GM21423 (cell line): Measurements from ENCODE around the gene PYM1.
A peak's percentile ranks its signal among the peaks of the same experiment; 100 is the strongest.

Experiments used
- ATAC-seq: cut with Tn5 transposase; IDR thresholded peaks from one replicate; pipeline ENCODE4 v1.9.1; 2021; ENCODE audit warnings: mild to moderate bottlenecking, moderate library complexity; ENCODE audit not compliant: unreplicated experiment

PYM1 gene

DNA sequence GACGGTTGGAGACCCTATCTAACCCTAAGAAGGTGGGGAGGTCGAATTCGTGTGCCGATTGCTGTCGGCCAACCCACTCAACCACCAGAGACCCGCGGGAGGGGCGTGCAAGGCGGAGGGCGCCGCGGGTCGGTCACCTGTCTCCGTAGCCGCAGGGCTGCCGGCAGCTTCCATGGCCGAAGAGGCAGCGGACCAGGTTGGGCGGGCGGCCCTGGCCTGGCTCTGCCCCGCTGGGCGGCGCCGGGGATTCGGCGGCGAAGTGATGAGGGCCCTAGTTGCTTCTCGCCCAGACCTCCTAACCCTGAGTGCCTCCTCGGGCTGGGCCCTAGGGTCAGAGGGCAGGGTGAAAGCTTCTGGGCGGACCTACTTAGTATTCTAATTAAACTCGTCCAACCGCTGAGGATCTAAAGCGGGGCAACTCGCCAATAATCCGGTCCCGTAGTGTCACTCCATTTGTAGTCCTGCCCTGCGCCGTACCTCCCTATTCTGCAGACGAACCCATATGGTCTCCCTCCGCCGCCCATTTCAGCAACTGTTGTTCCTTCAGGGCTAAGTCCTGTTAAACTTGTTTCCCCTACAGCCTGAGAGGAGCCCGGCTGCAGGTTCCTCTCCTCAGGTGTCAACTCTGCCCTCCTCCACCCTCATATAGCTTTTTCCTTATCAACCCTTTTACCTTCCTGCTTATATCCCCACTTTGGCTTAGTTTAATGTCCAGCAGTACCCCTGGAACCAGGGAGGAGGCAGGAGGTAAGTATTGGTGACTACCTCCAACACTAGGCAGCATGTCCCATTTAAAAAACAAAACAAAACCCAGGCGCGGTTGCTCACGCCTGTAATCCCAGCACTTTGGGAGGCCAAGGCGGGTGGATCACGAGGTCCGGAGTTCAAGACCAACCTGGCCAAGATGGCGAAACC is at the start of gene PYM1:
TSS of gene PYM1 (minus strand) at position 307 of the 915 bp plus-strand sequence. CDS start at position 174, 133 bp downstream.
- peak; percentile 30 for ATAC-seq

DNA sequence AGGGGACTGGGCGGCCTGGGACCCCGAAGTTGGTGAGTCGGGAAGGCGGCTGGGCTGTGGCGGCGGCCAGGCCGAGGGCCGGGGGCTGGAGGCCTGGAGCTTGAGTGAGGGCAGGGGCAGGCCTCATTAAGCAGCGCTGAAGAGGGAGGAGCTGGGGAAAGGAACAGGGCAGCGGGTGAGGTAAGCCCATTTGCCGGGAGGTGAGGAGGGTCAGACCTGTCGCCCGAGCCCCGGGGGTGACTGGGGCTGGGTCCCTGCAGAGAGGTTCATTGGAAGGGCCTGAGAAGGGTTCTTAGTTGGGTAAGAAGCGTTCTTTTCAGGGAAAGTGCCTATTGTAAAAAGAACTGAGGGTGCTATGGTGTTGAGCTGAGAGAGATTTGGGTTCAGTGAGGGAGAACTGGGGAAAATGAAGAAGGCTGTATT is 46.6 kb upstream of the PYM1 start:
- ATAC-seq: peak; percentile 10

DNA sequence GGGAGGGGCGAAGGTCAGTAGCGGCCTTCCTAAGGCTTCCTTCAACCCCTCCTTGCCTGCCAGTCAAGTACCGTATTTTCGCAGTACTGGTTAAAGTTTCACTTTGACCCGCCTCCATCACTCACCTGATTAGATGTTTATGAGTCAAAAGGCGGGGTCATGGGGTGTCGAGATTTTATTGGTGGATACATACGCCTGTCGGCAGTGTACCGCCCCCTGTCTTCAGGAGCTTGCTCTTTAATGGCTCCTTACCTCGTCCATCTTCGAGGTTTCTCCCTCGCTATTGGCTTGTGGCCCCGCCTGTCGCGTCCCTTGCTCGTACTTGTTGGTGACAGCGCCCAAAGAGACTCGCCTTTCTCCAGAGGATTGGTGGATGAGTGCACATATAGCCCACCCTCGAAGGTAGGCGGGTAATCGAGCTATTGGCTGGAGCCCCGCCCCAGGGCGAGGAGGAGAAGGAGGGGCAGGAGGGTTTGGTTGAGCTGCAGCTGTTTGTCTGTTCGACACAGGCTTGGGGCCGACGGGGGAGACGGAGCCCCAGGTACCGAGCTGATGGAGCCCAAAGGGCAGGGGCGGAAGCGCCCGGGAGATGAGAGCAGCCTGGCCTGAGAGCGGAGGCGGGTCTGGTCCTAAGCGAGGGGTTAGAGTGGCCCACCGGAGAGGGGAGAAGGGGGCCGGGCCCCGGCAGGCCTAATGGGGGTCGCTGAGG is 46.1 kb upstream of the PYM1 start, which contains the start of gene RAB5B:
TSS of gene RAB5B (plus strand) at position 480 of the 709 bp plus-strand sequence. CDS start 12,883 bp downstream, outside the sequence.
- peak; percentile 87 for ATAC-seq

DNA sequence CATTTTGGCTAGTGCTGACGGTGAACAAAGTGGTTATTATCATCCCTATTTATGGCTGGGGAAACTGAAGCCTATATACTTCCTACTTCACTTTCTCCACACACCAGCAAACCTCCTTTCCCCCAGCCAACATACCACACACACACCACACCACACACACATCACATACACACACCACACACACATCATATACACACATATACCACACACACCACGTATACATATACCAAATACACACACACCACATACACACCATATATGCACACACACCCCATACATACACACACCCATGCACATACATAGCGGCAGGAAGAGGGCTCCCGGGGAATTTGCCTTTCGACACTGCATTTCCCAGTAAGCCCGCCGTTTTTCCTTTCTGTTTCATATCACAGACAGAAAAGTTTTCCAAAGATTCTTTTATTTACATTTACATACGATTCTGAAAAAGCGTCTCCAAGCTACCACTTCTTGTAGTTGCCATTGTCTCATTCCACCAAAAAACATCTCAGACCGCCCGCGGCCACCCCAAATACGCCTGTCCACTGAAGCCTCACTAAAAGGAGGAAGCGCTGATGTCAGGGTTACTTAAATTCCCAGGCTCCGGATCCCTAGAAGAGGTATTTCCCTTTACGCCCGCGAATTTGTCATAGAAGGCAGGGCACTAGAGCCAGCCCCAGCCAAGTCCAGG is 45.4 kb upstream of the PYM1 start:
- no peak for ATAC-seq

GRCh38 chr12:55972456-55972855 is 44.8 kb upstream of the PYM1 start:
- ATAC-seq: no peak

DNA sequence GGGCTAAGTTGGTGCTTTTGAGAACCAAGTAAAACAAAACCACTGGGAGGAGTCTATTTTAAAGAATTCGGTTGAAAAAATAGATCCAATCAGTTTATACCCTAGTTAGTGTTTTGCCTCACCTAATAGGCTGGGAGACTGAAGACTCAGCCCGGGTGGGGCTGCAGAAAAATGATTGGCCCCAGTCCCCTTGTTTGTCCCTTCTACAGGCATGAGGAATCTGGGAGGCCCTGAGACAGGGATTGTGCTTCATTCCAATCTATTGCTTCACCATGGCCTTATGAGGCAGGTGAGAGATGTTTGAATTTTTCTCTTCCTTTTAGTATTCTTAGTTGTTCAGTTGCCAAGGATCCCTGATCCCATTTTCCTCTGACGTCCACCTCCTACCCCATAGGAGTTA is 44.3 kb upstream of the PYM1 start:
- ATAC-seq: no peak

DNA sequence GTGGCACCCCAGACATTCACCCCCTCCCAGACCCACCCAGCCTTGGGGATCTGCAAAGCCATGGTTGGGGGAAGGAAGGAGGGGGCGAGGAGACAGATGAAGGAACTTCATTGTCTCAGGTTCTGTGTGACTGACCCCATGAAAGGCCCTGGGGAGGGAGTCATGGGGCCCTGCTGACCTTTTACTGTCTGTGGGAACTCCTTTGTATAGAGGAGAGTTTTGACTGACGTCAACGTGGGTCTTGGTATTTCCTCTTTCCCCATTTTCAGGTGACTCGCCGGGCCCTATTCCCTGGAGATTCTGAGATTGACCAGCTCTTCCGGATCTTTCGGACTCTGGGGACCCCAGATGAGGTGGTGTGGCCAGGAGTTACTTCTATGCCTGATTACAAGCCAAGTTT is 43.1 kb upstream of the PYM1 start:
- ATAC-seq: no peak

DNA sequence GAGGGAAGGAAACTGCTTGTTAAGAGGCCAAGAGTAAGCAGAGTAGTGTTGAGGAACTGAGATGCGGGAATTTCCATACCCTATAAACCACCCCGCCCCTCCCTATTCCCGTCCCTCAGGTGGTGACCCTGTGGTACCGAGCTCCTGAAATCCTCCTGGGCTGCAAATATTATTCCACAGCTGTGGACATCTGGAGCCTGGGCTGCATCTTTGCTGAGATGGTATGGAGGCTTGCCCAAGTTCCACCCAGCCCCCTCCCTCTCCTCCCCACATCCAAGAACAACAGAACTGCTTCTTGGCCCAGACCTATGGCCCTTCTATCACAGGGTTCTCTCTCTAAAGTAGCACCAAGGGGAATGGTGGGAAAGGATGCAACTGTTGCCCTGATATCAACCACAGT is 41.7 kb upstream of the PYM1 start:
- no peak for ATAC-seq

- ATAC-seq: peak; percentile 97
Observed at GRCh38 chr12:55966408-55967281, 39.0 kb upstream of the PYM1 start, which contains the start of gene CDK2. Gene CDK2, plus strand, starts transcription at chr12:55966830. Its CDS starts 179 bp downstream, at chr12:55967009.

DNA sequence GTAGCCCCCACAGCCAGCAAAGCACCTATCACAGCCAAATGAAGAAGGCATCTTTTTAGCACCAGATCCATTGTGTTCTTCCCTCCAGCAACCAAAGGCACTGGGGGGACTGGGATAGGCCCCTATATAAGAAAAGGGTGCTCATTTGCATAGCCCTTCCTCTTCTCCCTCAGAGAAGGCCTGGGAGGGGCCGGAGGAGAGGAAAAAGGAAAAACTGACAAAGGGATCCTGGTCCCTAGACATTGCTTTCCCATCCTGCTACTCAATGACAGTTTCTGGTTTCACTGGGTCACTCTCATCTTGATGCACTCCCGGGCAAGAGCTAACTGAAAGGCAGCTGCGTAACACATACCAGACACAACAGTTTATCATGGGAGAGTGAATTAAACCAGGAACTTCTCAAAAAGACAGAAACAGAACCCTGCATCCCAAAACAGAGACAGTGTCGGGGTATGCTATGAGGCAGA is 38.3 kb upstream of the PYM1 start, which contains the start of gene PMEL:
TSS of gene PMEL (minus strand) at position 102 of the 467 bp plus-strand sequence. CDS start at position 71, 31 bp downstream.
- no peak for ATAC-seq

GRCh38 chr12:55965240-55965639 is 37.5 kb upstream of the PYM1 start:
- no peak for ATAC-seq

DNA sequence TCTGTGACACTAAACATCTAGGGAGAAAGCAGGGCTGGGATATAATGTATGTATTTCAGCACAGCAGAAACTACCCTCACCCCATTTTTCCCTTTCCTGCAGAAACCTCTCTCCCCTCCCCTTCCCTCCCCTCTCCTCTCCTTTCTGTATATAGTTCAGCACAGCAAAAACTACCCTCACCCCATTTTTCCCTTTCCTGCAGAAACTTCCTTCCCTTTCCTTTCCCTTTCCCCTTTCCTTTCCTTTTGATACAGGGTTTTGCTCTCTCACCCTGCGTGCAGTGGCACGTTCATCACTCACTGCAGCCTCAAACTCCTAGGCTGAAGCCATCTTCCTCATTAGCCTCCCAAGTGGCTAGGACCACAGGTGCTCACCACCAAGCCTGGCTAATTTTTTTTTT is 36.1 kb upstream of the PYM1 start:
- ATAC-seq: no peak

DNA sequence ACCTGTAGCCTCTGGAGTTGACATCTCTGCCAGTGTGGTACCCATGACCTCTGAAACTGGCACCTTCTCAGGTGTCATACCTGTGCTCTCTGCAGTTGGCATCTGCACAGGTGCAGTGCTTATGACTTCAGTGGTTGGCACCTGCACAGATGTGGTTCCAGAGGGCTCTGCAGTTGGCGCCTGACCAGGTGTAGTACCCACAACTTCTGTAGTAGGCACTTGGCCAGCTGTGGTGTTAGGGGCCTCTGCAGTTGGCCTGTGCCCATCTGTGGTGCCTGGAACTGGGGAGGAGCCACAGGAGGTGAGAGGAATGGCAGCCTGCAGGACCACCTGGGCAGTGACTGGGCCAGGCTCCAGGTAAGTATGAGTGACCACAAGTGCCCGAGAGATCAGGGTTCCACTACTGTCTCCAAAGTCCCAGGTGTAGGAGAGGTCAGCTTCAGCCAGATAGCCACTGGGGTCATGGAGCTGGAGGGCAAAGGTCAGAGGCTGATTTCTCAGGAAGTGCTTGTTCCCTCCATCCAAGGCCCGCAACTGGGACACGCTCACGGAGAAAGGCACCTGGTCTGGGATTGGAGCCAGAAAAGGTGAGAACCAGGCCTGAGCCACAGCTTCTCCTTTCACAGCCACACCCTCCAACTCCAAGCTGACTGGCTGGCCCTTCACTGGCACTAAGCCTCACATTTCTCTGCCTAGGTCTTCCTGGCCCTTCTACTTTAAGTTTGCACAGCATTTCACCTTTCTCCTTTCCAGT is 29.6 kb upstream of the PYM1 start:
- ATAC-seq: no peak

DNA sequence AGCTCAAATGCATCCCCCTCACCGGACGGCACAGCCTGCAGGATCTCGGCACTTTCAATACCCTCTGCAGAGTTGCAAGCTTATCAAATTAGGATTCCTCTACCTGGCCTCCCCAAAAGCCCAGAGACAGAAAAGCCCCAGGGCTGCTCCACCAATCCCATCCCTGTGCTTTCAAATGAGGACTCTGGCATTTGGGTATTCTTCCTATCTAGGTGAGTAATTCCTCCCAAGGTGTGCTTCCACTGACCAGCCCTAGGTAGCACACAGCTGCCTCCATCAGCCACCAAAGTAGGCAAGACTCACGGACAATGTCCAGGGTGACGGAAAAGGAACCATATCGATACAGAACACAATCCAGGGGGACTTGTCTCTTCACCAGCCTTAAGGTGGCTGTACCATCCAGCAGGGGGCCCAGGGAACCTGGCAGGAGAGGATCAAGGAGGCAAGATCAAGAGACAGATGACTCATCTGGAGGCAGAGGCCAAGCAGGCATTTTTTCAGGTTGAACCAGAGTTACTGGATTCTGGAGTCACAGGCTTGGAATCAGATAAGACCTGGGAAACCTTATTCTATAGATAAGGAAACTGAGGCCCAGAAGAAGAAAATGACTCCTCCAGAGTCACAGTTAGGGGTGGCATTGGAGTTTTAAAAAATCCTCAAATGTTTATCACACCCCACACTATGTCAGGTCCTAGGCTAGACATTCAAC is 28.3 kb upstream of the PYM1 start:
- no peak for ATAC-seq

DNA sequence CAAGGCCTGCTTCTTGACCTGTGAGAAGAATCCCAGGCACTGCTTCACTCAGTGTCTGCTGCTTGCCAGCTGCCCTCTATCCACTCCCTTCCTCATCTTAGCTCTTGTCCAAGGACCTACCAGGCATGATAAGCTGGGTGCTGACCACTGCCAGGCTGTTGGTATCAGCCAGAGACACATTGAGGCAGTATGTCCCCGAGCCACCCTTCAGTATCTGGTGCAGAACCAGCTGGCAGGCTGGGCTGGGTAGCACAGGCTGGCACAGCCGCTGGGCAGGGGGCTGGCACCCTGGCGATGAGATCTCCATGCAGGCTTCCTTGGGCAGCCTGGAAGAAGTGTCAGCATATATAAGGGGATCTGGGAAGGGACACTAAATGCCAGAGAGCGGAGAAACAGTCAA is 27.6 kb upstream of the PYM1 start:
- no peak for ATAC-seq

GRCh38 chr12:55946553-55946952 is 18.9 kb upstream of the PYM1 start:
- ATAC-seq: no peak

GRCh38 chr12:55942577-55943136 is 15.0 kb upstream of the PYM1 start:
- no peak for ATAC-seq

GRCh38 chr12:55942055-55942454 is 14.4 kb upstream of the PYM1 start:
- no peak for ATAC-seq
